Glutamatergic neuron (in vitro differentiated cells): Measurements from ENCODE around the gene KIAA0930. TPM values are rescaled to one million over a fixed set of nuclear protein-coding genes. Genes with fewer than 3 reads are reported as not detected.

ENCODE experiments used
- DNase-seq: peaks from one replicate; pipeline ENCODE4 v3.0.0; 2022
- H3K27ac Mint-ChIP-seq: one replicate; pipeline ENCODE4 v1.8.0; 2020; ENCODE audit warnings: mild to moderate bottlenecking, mixed read lengths, inconsistent platforms; ENCODE audit not compliant: unreplicated experiment
- H3K27me3 Mint-ChIP-seq: one replicate; pipeline ENCODE4 v1.8.0; 2020; ENCODE audit warnings: mild to moderate bottlenecking, moderate library complexity, mixed read lengths, inconsistent platforms; ENCODE audit not compliant: unreplicated experiment
- H3K36me3 Mint-ChIP-seq: one replicate; pipeline ENCODE4 v1.8.0; 2020; ENCODE audit warnings: mild to moderate bottlenecking, mixed read lengths, inconsistent platforms; ENCODE audit not compliant: unreplicated experiment
- H3K4me1 Mint-ChIP-seq: one replicate; pipeline ENCODE4 v1.8.0; 2020; ENCODE audit warnings: mild to moderate bottlenecking, low read depth, mixed read lengths, inconsistent platforms; ENCODE audit not compliant: unreplicated experiment
- H3K4me3 Mint-ChIP-seq: one replicate; pipeline ENCODE4 v1.8.0; 2020; ENCODE audit warnings: mild to moderate bottlenecking, mixed read lengths, inconsistent platforms; ENCODE audit not compliant: unreplicated experiment
- H3K9me3 Mint-ChIP-seq: one replicate; pipeline ENCODE4 v1.8.0; 2020; ENCODE audit warnings: mild to moderate bottlenecking, moderate library complexity, mixed read lengths, inconsistent platforms; ENCODE audit not compliant: unreplicated experiment
- CTCF ChIP-seq: fragments of 200-600 bp; sonication (generic); IDR thresholded peaks from one replicate; pipeline ENCODE4 v1.5.0; 2021; ENCODE audit not compliant: partially characterized antibody, unreplicated experiment
- total RNA-seq: library from RNA; stranded (reverse); fragmentation: NEBNext Ultra II Directional; extraction: Animal tissue kit (Norgen Biotek cat#: 25700); gene quantifications from one replicate; pipeline ENCODE4 v1.2.1, GENCODE V29; 2021; ENCODE audit not compliant: unreplicated experiment

KIAA0930 gene
- total RNA-seq, 1 donor from 2014 or later = 170 TPM

- Mint-ChIP-seq H3K4me3 (no peak overlapping the region), H3K27ac (no peak overlapping the region), H3K4me1 (peaks cover 15% of the 10 kb centered on the region), H3K27me3 (peaks cover 7% of the 10 kb centered on the region), H3K36me3 (peaks cover 9% of the 10 kb centered on the region), H3K9me3 (peaks cover 8% of the 10 kb centered on the region)
- no peak for DNase-seq
- TF ChIP-seq CTCF = no peak
Measured at GRCh38 chr22:45235851-45236342, 4.8 kb downstream of the KIAA0930 start.

GRCh38 chr22:45235101-45235777, 5.5 kb downstream of the KIAA0930 start:
- Mint-ChIP-seq H3K4me3 (no peak overlapping the region), H3K9me3 (peaks cover 8% of the 10 kb centered on the region), H3K27me3 (peaks cover 7% of the 10 kb centered on the region), H3K4me1 (peaks cover 16% of the 10 kb centered on the region), H3K27ac (no peak overlapping the region), H3K36me3 (peaks cover 9% of the 10 kb centered on the region)
- TF ChIP-seq CTCF = no peak
- no peak for DNase-seq

- TF ChIP-seq CTCF = no peak
- Mint-ChIP-seq H3K36me3 (peaks cover 8% of the 10 kb centered on the region), H3K4me3 (no peak overlapping the region), H3K27me3 (peaks cover 10% of the 10 kb centered on the region), H3K27ac (no peak overlapping the region), H3K4me1 (peaks cover 18% of the 10 kb centered on the region), H3K9me3 (peaks cover 2% of the 10 kb centered on the region)
- DNase-seq = no peak
Measured at GRCh38 chr22:45233827-45234226, 6.9 kb downstream of the KIAA0930 start.

GRCh38 chr22:45233386-45233785, 7.3 kb downstream of the KIAA0930 start:
- H3K27me3 Mint-ChIP-seq = peaks cover 8% of the 10 kb centered on the region
- H3K4me3 Mint-ChIP-seq = no peak overlapping the region
- H3K9me3 Mint-ChIP-seq = peaks cover 2% of the 10 kb centered on the region
- DNase-seq = no peak
- H3K27ac Mint-ChIP-seq = no peak overlapping the region
- TF ChIP-seq CTCF = no peak
- H3K36me3 Mint-ChIP-seq = peaks cover 3% of the 10 kb centered on the region
- H3K4me1 Mint-ChIP-seq = peaks cover 16% of the 10 kb centered on the region

GRCh38 chr22:45231293-45231692, 9.4 kb downstream of the KIAA0930 start:
- no peak overlapping the region for H3K4me3 Mint-ChIP-seq
- peaks cover 10% of the 10 kb centered on the region for H3K27me3 Mint-ChIP-seq
- no peaks in the 10 kb centered on the region for H3K36me3 Mint-ChIP-seq

More at GRCh38 chr22:45231293-45231692, 9.4 kb downstream of the KIAA0930 start:
- TF ChIP-seq CTCF = no peak
- H3K9me3 Mint-ChIP-seq = peaks cover 3% of the 10 kb centered on the region
- no peak overlapping the region for H3K27ac Mint-ChIP-seq
- DNase-seq = no peak
- H3K4me1 Mint-ChIP-seq = peaks cover 25% of the 10 kb centered on the region
